CD14-positive monocyte (primary cell): ENCODE data around the gene COL25A1. TPM values are rescaled to one million over a fixed set of nuclear protein-coding genes. Genes with fewer than 3 reads are reported as not detected.

Source experiments
- DNase-seq, 3 donors: peaks; one replicate each; pipeline ENCODE4 v3.0.0-alpha.2; 2011 to 2022
- H2AFZ ChIP-seq: 2 replicates; pipeline ENCODE4 v1.6.0; 2012; ENCODE audit warnings: mild to moderate bottlenecking, low read depth, low read length, inconsistent platforms; ENCODE audit not compliant: insufficient read depth, poor library complexity, severe bottlenecking
- H3K27ac ChIP-seq, 2 donors: 1 replicate in 1 of 2; 2 replicates in 1 of 2; pipeline ENCODE4 v1.5.1; 2012 to 2013; ENCODE audit warnings: low read length in 2 of 2, control low read depth in 1 of 2, inconsistent platforms in 1 of 2, low read depth in 1 of 2, mild to moderate bottlenecking in 1 of 2
- H3K27me3 ChIP-seq, 2 donors: one replicate each; pipeline versions ENCODE4 v1.6.0 to v1.6.1; 2011 to 2013; ENCODE audit warnings: low read length in 2 of 2; ENCODE audit not compliant: control insufficient read depth in 2 of 2, insufficient read depth in 2 of 2
- H3K36me3 ChIP-seq, 2 donors: replicated peaks in 1 of 2; 1 replicate in 1 of 2; 2 replicates in 1 of 2; pipeline versions ENCODE4 v1.5.1 to v1.6.1; 2012 to 2013; ENCODE audit warnings: low read length in 2 of 2, control low read depth in 1 of 2, inconsistent platforms in 1 of 2, mild to moderate bottlenecking in 1 of 2; ENCODE audit not compliant: insufficient read depth in 2 of 2, control insufficient read depth in 1 of 2
- H3K4me1 ChIP-seq, 2 donors: 1 replicate in 1 of 2; 2 replicates in 1 of 2; pipeline versions ENCODE4 v1.5.1 to v1.6.1; 2012 to 2013; ENCODE audit warnings: low read length in 2 of 2, control low read depth in 1 of 2, inconsistent platforms in 1 of 2, mild to moderate bottlenecking in 1 of 2, moderate library complexity in 1 of 2; ENCODE audit not compliant: insufficient read depth in 2 of 2, control insufficient read depth in 1 of 2
- H3K4me2 ChIP-seq: replicated peaks from 2 replicates; pipeline ENCODE3; 2012; ENCODE audit warnings: low read length, moderate library complexity, mild to moderate bottlenecking; ENCODE audit not compliant: poor library complexity, severe bottlenecking; ENCODE audit errors: extremely low read depth
- H3K4me3 ChIP-seq, 3 experiments: fragments of 200-600 bp in 1 of 3; sonication (generic) in 1 of 3; replicated peaks in 1 of 3; 1 replicate in 2 of 3; 2 replicates in 1 of 3; pipeline ENCODE4 v1.5.1; 2011 to 2013; ENCODE audit warnings: low read length in 3 of 3, mild to moderate bottlenecking in 3 of 3, control low read depth in 2 of 3, low read depth in 2 of 3, inconsistent platforms in 1 of 3, moderate library complexity in 1 of 3
- H3K79me2 ChIP-seq: 2 replicates; pipeline ENCODE4 v1.6.0; 2012; ENCODE audit warnings: mild to moderate bottlenecking, control low read depth, inconsistent platforms, low read length, moderate library complexity; ENCODE audit not compliant: insufficient read depth
- H3K9ac ChIP-seq: 2 replicates; pipeline ENCODE4 v1.6.0; 2017; ENCODE audit warnings: low read length, mild to moderate bottlenecking; ENCODE audit not compliant: insufficient read depth, poor library complexity, severe bottlenecking
- H3K9me3 ChIP-seq, 2 donors: replicated peaks in 1 of 2; 1 replicate in 1 of 2; 2 replicates in 1 of 2; pipeline versions ENCODE4 v1.5.1 to v1.6.1; 2012 to 2013; ENCODE audit warnings: low read length in 2 of 2, control low read depth in 1 of 2; ENCODE audit not compliant: control insufficient read depth in 1 of 2, insufficient read depth in 1 of 2
- H4K20me1 ChIP-seq: 2 replicates; pipeline ENCODE4 v1.6.0; 2012; ENCODE audit warnings: mild to moderate bottlenecking, low read length, control low read depth, moderate library complexity; ENCODE audit not compliant: insufficient read depth
- H3K27ac Mint-ChIP-seq, 7 donors: one replicate each; pipeline ENCODE4 v1.8.0; 2020; ENCODE audit warnings: mild to moderate bottlenecking in 7 of 7, mixed read lengths in 7 of 7, moderate library complexity in 6 of 7, inconsistent platforms in 2 of 7
- H3K27me3 Mint-ChIP-seq, 3 donors: one replicate each; pipeline ENCODE4 v1.8.0; 2021 to 2022; ENCODE audit warnings: low read depth in 3 of 3, mild to moderate bottlenecking in 3 of 3, mixed read lengths in 3 of 3, moderate library complexity in 3 of 3, inconsistent platforms in 1 of 3
- H3K36me3 Mint-ChIP-seq, 2 donors: one replicate each; pipeline ENCODE4 v1.8.0; 2020; ENCODE audit warnings: mixed read lengths in 2 of 2, inconsistent platforms in 1 of 2, mild to moderate bottlenecking in 1 of 2
- H3K4me1 Mint-ChIP-seq: one replicate; pipeline ENCODE4 v1.8.0; 2020; ENCODE audit warnings: mild to moderate bottlenecking, mixed read lengths
- H3K4me3 Mint-ChIP-seq, 2 donors: one replicate each; pipeline ENCODE4 v1.8.0; 2020; ENCODE audit warnings: mild to moderate bottlenecking in 2 of 2, mixed read lengths in 2 of 2, moderate library complexity in 1 of 2
- H3K9me3 Mint-ChIP-seq, 7 donors: one replicate each; pipeline ENCODE4 v1.8.0; 2020 to 2022; ENCODE audit warnings: mixed read lengths in 7 of 7, mild to moderate bottlenecking in 6 of 7, moderate library complexity in 6 of 7, inconsistent platforms in 2 of 7
- WGBS: methylation state at CpG from one replicate; pipeline ENCODE4 v1.1.5; 2013; ENCODE audit warnings: missing lambda C conversion rate; ENCODE audit not compliant: insufficient coverage; 5-methylcytosine and 5-hydroxymethylcytosine counted together
- intact Hi-C, 2 donors: fragments of 100-400 bp; cut with micrococcal nuclease; formaldehyde crosslinking; loops; one replicate each; pipeline versions ENCODE4 v1.15.0 to v1.15.1; 2023
- polyA plus RNA-seq, 3 donors: library from polyadenylated mRNA; depleted of rRNA in 1 of 3; unstranded in 2 of 3; stranded (reverse) in 1 of 3; fragments of 300-500 nt in 2 of 3; fragments of >200 nt in 1 of 3; fragmentation: Illumina TruSeq in 2 of 3; gene quantifications; 1 replicate in 2 of 3; 2 replicates in 1 of 3; pipeline ENCODE4 v1.2.3, GENCODE V29; 2012 to 2021
- TF ChIP-seq, protein P1 (sequence below): fragments of 200-600 bp; IDR thresholded peaks from one replicate; pipeline ENCODE4 v1.8.0; 2022; ENCODE audit warnings: antibody characterized with exemption, mild to moderate bottlenecking

Gene COL25A1
- polyA plus RNA-seq, 3 donors = not detected

DNA sequence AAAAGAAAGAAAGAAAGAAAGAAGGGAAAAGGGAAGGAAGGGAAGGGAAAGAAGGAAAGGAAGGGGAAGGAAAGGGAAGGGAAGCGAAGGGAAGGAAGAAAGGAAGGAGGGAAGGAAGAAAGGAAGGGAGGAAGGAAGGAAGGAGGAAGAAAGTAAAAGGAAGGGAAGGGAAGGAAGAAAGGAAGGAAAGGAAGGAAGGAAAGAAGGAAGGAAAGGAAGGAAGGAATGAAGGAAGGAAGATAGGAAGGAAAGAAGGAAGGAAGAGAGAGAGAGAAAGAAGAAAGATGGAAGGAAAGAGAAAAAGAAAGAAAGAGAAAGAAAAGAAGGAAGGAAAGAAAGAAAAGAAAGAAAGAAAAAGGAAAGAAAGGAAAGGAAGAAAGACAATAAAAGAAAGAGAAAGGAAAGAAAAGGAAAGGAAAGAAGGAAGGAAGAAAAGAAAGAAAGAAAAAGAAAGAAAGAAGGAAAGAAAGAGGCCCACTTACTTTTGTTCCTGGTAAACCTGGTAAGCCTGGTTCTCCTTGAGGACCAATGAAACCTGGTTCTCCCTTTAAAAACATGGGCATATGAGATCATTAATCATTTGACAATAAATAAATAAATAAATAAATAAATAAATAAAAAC, 433.7 kb downstream of the COL25A1 start:
- no peaks in the 10 kb centered on the region for H3K36me3 Mint-ChIP-seq
- H3K9ac ChIP-seq = no peak overlapping the region
- H3K4me1 Mint-ChIP-seq = no peaks in the 10 kb centered on the region
- intact Hi-C loops = no loop called here
- no peaks in the 10 kb centered on the region for H3K4me1 ChIP-seq
- no peaks in the 10 kb centered on the region for H4K20me1 ChIP-seq
- peaks cover 0 to 6% (median 0%) of the 10 kb centered on the region in 7 donors for H3K9me3 Mint-ChIP-seq
- no peak overlapping the region for H3K4me3 ChIP-seq
- no peaks in the 10 kb centered on the region for H3K9me3 ChIP-seq
- no peak overlapping the region for H3K4me3 Mint-ChIP-seq
- H2AFZ ChIP-seq = no peak overlapping the region
- no peak overlapping the region for H3K27ac ChIP-seq
- 96% methylated on average over 1 of the region's 1 CpG for WGBS
- no peaks in the 10 kb centered on the region for H3K27me3 ChIP-seq
- no peak for DNase-seq
- H3K79me2 ChIP-seq = no peaks in the 10 kb centered on the region
- no peak overlapping the region for H3K27ac Mint-ChIP-seq
- TF ChIP-seq, protein P1, sequence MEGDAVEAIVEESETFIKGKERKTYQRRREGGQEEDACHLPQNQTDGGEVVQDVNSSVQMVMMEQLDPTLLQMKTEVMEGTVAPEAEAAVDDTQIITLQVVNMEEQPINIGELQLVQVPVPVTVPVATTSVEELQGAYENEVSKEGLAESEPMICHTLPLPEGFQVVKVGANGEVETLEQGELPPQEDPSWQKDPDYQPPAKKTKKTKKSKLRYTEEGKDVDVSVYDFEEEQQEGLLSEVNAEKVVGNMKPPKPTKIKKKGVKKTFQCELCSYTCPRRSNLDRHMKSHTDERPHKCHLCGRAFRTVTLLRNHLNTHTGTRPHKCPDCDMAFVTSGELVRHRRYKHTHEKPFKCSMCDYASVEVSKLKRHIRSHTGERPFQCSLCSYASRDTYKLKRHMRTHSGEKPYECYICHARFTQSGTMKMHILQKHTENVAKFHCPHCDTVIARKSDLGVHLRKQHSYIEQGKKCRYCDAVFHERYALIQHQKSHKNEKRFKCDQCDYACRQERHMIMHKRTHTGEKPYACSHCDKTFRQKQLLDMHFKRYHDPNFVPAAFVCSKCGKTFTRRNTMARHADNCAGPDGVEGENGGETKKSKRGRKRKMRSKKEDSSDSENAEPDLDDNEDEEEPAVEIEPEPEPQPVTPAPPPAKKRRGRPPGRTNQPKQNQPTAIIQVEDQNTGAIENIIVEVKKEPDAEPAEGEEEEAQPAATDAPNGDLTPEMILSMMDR = peak; percentile 13
- peaks cover 0 to 4% (median 1%) of the 10 kb centered on the region in 3 donors for H3K27me3 Mint-ChIP-seq
- H3K4me2 ChIP-seq = no peak overlapping the region
- H3K36me3 ChIP-seq = no peaks in the 10 kb centered on the region

DNA sequence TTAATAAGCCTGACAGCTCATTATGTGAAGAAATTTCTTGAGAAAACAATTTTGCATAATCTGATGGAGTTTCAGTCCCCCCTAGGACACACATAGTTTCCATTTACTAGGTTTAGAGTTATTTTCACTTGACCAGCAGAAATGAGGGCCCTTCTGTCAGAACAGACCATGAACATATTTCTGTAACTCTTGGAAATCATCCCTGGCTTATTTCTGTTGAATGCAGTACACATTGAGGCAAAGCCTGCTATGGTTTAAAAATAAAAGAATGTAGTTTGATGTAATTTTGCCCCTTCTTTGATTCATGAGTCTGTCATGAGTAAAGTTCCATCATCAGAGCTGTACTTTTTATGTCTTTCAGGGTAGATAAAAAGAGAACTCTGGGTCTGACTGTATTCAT, 435.0 kb downstream of the COL25A1 start:
- no peak overlapping the region for H2AFZ ChIP-seq
- no peak overlapping the region for H3K27ac Mint-ChIP-seq
- H4K20me1 ChIP-seq = no peaks in the 10 kb centered on the region
- no peak for DNase-seq
- peaks cover 0 to 4% (median 1%) of the 10 kb centered on the region in 3 donors for H3K27me3 Mint-ChIP-seq
- TF ChIP-seq, protein P1 = no peak
- H3K36me3 ChIP-seq = no peaks in the 10 kb centered on the region
- no peak overlapping the region for H3K4me3 Mint-ChIP-seq
- H3K4me3 ChIP-seq = no peak overlapping the region
- no peaks in the 10 kb centered on the region for H3K4me1 Mint-ChIP-seq
- no peaks in the 10 kb centered on the region for H3K79me2 ChIP-seq
- H3K36me3 Mint-ChIP-seq = no peaks in the 10 kb centered on the region
- intact Hi-C loops = no loop called here
- no peaks in the 10 kb centered on the region for H3K4me1 ChIP-seq
- H3K9me3 Mint-ChIP-seq = peaks cover 0 to 6% (median 0%) of the 10 kb centered on the region in 7 donors
- no peak overlapping the region for H3K4me2 ChIP-seq
- no peak overlapping the region for H3K27ac ChIP-seq
- H3K27me3 ChIP-seq = no peaks in the 10 kb centered on the region
- H3K9me3 ChIP-seq = no peaks in the 10 kb centered on the region
- no peak overlapping the region for H3K9ac ChIP-seq
